ENCODE measurements around the gene SLC49A3. TPM values are rescaled to one million over a fixed set of nuclear protein-coding genes. Genes with fewer than 3 reads are reported as not detected.

The SLC49A3 gene
- total and polyA plus RNA-seq, 10 of the 15 experiments (the other 5 are each of a cell fraction or from before 2014, with no cell fraction given), result 0.09 to 0.85 (median 0.18) TPM; not detected in 4

DNA sequence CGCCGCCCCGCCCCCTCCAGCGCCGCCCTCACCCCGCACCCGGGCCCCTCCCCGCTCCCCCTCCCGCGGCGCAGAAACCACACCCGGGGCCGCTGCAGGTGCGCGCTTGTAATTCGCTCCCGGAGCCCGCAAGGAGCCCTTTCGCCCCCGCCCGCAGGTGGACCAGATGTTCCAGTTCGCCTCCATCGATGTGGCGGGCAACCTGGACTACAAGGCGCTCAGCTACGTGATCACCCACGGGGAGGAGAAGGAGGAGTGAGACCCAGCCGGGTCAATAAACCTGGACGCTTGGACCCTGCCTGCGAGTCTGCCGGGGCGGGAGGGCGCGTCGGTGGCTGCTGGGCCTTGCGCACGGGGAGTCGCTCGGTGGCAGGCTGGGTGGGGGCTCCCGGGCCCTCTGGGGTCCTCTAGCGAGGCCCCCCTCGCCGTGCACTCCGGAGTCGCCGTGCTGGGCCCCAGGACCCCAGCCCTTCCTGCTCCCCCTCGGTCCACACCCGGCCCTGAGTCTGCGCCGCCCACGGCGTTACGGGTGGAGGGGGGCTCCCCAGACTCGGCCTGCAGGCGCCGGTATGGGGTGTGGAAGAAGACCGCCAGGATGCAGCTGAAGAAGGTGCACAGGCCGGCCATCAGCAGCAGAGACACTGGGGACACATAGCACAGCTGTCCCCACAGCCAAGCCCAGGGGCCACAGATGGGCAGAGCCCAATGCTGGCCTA lies 7.1 kb downstream of the SLC49A3 start (continued):
- TF ChIP-seq RELA (IDR thresholded peaks at IDR 0.05; ENCODE audit: borderline replicate concordance, partially characterized antibody) (no peak), POLR2AphosphoS5 (IDR thresholded peaks at IDR 0.05; ENCODE audit: low read length) (no peak), YY1 (IDR thresholded peaks at IDR 0.05; ENCODE audit: low read depth, low read length) (no peak), TCF7 (IDR thresholded peaks at IDR 0.05; ENCODE audit: borderline replicate concordance) (no peak), NFIC (IDR thresholded peaks at IDR 0.05; ENCODE audit: low read depth, low read length) (no peak)
- TF ChIP-seq, protein P1, sequence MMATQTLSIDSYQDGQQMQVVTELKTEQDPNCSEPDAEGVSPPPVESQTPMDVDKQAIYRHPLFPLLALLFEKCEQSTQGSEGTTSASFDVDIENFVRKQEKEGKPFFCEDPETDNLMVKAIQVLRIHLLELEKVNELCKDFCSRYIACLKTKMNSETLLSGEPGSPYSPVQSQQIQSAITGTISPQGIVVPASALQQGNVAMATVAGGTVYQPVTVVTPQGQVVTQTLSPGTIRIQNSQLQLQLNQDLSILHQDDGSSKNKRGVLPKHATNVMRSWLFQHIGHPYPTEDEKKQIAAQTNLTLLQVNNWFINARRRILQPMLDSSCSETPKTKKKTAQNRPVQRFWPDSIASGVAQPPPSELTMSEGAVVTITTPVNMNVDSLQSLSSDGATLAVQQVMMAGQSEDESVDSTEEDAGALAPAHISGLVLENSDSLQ (IDR thresholded peaks at IDR 0.05), result no peak

DNA sequence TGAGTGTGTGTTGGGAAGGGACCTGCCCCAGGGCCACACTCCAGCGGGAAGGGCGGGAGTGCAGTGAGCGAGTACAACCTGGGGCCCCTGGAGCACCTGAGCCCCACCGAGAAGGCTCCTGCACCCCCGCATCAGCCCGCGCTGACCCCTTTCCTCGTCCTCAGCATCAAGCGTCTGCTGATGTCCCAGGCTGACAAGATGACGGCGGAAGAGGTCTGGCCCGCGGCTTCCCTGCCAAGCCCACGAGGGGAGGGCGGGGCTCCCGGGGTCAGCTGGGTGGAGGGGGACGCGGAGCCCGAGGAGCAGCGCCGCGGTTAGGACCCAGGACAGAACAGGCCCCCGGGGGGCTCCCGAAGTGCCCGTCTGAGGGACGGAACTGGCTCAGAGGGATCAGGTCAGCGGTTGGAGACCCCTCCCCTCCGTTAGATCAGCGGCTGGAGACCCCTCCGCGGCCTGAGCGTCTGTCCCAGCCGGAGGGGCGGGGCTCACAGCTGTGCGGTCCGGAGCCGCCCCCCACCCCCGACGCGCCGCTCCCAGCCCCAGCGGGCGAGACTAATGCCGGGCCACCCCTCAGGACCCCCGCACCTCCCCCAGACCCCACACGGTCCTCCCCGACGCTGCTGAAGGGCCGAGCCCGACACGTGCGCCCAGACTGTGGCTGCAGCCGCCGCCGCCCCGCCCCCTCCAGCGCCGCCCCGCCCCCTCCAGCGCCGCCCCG lies 7.9 kb downstream of the SLC49A3 start:
- in situ Hi-C loops (cut with MboI) (no loop called here), intact Hi-C loops (cut with micrococcal nuclease; ENCODE audit: unreplicated experiment) (no loop called here)
- ChIA-PET RAD21 (ENCODE audit: unreplicated experiment) (no interaction called here), POLR2A (interaction anchor here (0.5 to 1.8 kb wide), 3 partner anchors 10 to 349 kb away, joined by 3 to 5 read pairs (median 4); no protein-coding TSS in a partner anchor), SMC1A (ENCODE audit: uncharacterized antibody, unreplicated experiment) (interaction anchor here (1.1 kb wide), 1 partner anchor 75 kb away, joined by 3 read pairs; no protein-coding TSS in a partner anchor), CTCF (no interaction called here)
- FAIRE-seq (peak; percentile 65), DNase-seq (ENCODE audit: low read depth, low spot score) (no peak), ATAC-seq (peak; percentile 59)
- no TSS peak for BruUV-seq (replicated peaks)
- Histone ChIP-seq H3K36me3 (ENCODE audit: control insufficient read depth in 2 of 2, insufficient read depth in 2 of 2, low read length in 1 of 2) (no peaks in the 10 kb centered on the region), H3K9ac (ENCODE audit: control insufficient read depth, insufficient read depth, low read length) (peak overlapping the region; percentile 62), H2AFZ (ENCODE audit: control insufficient read depth, low read depth, low read length) (peak overlapping the region; percentile 65), H3K9me3 (replicated peaks; ENCODE audit: control insufficient read depth, insufficient read depth, low read length) (no peaks in the 10 kb centered on the region), H3K4me3 (peak overlapping the region; percentile 47), H4K20me1 (ENCODE audit: control insufficient read depth, insufficient read depth) (no peaks in the 10 kb centered on the region), H3K79me2 (ENCODE audit: control insufficient read depth, insufficient read depth, low read length) (no peaks in the 10 kb centered on the region; the same call in 1 of the 2 replicates), H3K4me1 (ENCODE audit: control insufficient read depth, insufficient read depth, low read length) (peaks cover 26% of the 10 kb centered on the region), H3K4me2 (ENCODE audit: control insufficient read depth, insufficient read depth) (peak overlapping the region; percentile 89), H3K27me3 (replicated peaks in 1 of 2; ENCODE audit: control insufficient read depth in 2 of 2, insufficient read depth in 2 of 2, low read length in 1 of 2) (no peaks in the 10 kb centered on the region), H3K27ac (ENCODE audit: control insufficient read depth, insufficient read depth) (no peak overlapping the region)
- 6% methylated on average over 38 of the region's 62 CpGs for WGBS (ENCODE audit: insufficient coverage, insufficient replicate concordance, low lambda C conversion rate, missing lambda C conversion rate)
- peak in 1 of 2 experiments; percentile 35; a peak in 1 of 4 replicates for TF ChIP-seq BHLHE40 (IDR thresholded peaks at IDR 0.05; ENCODE audit: borderline replicate concordance in 1 of 2, low read depth in 2 of 2, low read length in 1 of 2)
- TF ChIP-seq, protein P1 (IDR thresholded peaks at IDR 0.05), result peak; percentile 40; the same call in 1 of the 2 replicates
- TF ChIP-seq, protein P2, sequence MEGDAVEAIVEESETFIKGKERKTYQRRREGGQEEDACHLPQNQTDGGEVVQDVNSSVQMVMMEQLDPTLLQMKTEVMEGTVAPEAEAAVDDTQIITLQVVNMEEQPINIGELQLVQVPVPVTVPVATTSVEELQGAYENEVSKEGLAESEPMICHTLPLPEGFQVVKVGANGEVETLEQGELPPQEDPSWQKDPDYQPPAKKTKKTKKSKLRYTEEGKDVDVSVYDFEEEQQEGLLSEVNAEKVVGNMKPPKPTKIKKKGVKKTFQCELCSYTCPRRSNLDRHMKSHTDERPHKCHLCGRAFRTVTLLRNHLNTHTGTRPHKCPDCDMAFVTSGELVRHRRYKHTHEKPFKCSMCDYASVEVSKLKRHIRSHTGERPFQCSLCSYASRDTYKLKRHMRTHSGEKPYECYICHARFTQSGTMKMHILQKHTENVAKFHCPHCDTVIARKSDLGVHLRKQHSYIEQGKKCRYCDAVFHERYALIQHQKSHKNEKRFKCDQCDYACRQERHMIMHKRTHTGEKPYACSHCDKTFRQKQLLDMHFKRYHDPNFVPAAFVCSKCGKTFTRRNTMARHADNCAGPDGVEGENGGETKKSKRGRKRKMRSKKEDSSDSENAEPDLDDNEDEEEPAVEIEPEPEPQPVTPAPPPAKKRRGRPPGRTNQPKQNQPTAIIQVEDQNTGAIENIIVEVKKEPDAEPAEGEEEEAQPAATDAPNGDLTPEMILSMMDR (IDR thresholded peaks at IDR 0.05 in 2 of 3, conservative IDR thresholded peaks at IDR 0.05 in 1 of 3; ENCODE audit: control insufficient read depth in 2 of 3, extremely low read depth in 1 of 3, insufficient read depth in 1 of 3, low read depth in 3 of 3, low read length in 3 of 3), result no peak

All from GM12878 (cell line).